G401 (cell line): ENCODE data around the gene BHLHE23. TPM values are rescaled to one million over a fixed set of nuclear protein-coding genes. Genes with fewer than 3 reads are reported as not detected.

Source experiments
- DNase-seq: peaks from one replicate; pipeline ENCODE4 v3.0.0-alpha.2; 2015; ENCODE audit warnings: low spot score
- in situ Hi-C: cut with HindIII; loops from 2 replicates; pipeline ENCODE4 v1.10.0; 2016; ENCODE audit warnings: low sequenced_read_pairs, mixed read lengths
- total RNA-seq: library from RNA; depleted of rRNA; stranded (reverse); fragments of >200 nt; shearing (Covaris generic); gene quantifications from 2 replicates; pipeline ENCODE4 v1.2.3, GENCODE V29; 2014

The BHLHE23 gene
- total RNA-seq, 1 experiment from 2014 or later: not detected

GRCh38 chr20:62997417-62998035 lies 9.2 kb downstream of the BHLHE23 start:
- in situ Hi-C loops: no loop called here
- DNase-seq: no peak

GRCh38 chr20:62996596-62996982 lies 10.2 kb downstream of the BHLHE23 start:
- DNase-seq: no peak
- in situ Hi-C loops: no loop called here

GRCh38 chr20:62995898-62996595 lies 10.7 kb downstream of the BHLHE23 start:
- in situ Hi-C loops: no loop called here
- no peak for DNase-seq

- in situ Hi-C loops: no loop called here
- no peak for DNase-seq
Measured at GRCh38 chr20:62995481-62995880, 11.3 kb downstream of the BHLHE23 start.

DNA sequence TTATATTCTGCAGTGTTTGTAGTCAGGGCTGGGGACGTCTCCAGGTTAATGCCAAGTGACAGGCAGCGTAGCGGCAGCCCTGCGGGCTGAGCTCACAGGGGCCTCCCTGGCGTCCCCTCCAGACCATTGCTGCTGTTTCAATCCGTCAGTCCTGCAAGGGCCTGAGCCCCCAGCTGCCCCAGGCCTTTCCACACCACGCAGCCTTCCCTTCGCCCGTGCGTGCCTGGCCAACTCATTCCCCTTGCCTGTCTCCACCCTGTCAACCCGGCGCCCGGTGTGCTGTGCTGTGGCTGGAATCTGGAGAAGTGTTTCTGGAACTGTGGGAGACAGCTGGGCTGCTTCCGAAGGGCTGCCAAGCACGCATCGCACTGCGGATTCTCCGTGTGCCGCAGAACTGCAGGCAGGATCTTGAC lies 11.9 kb downstream of the BHLHE23 start:
- DNase-seq: no peak
- in situ Hi-C loops: no loop called here

DNA sequence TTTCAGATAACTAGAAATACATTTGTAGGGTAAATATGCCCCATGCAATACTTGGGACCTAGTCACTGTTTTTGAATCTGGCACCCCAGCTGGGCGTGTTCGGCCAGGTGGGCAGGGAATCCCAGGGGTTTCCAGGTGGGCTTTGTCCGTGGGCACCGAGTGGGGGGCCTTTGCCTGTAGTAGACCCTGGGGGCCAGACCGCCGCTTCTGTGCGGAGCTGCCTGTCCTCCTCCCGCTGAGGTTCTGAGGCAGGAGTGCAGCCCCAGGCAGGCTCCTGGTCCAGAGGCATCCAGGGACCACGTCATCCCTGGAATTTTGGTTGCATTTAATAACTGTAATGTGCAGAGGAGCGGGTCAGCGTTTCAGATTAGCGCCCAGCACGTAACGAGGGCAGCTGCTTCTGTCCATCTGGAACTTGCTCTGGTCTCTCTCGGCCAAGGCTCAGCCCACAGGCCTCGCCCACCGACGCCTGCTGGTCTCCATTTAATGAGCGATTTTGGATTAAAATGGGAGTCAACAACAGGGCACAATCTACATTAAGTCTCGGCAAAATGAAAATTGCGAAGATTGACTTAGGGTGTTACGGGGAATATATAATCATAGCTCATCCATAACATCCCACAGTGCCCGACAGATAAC lies 12.8 kb downstream of the BHLHE23 start:
- in situ Hi-C loops: no loop called here
- DNase-seq: no peak

GRCh38 chr20:62991863-62992262 lies 14.9 kb downstream of the BHLHE23 start:
- no peak for DNase-seq
- in situ Hi-C loops: no loop called here

GRCh38 chr20:62991196-62991807 lies 15.5 kb downstream of the BHLHE23 start:
- in situ Hi-C loops: no loop called here
- no peak for DNase-seq

DNA sequence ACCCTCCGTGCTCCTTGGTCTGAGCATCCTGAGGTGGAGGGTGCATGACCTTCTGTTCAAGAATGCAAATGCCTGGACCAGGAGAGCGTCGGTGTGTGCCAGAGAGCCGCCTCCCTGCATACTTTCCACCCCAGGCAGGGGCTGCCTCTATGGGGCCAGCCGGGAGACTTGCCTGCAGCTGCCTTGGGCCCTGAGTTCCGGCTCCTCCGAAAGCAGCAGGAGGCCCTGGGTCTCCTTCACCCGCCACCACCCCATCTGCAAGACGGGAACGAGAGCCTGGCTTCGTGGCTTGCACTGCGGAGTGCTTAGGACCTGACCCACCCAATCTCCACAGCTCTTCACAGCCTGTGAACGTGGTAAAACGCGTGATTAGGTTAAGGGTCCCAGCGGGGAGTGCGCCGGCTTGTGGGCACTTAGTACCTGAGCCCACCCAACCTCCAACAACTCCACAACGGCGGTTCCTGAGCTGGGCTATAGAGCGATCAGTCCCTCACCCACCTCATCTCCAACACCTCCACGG lies 16.4 kb downstream of the BHLHE23 start:
- DNase-seq: no peak
- in situ Hi-C loops: no loop called here

GRCh38 chr20:62989201-62989601 lies 17.6 kb downstream of the BHLHE23 start:
- no peak for DNase-seq
- in situ Hi-C loops: no loop called here

DNA sequence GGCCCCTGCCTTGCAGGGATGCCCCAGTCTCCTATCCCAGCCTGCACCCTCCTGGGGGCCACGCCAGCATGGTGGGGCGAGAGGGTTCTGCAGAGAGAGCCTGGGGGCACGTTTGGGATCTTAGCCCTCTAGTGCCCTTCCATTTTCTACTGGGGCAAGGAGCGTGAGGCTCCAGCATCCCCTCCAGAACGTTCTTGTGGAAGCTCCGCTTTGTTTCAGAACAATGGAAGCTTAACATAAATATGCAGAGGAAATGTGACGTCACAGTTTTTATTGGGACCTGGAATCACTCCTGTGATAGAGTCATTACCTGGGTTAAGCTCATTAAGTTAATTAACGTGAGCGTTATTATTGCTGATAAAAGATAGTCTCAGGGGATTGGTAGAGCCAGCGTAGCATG lies 19.6 kb downstream of the BHLHE23 start:
- in situ Hi-C loops: no loop called here
- DNase-seq: no peak

DNA sequence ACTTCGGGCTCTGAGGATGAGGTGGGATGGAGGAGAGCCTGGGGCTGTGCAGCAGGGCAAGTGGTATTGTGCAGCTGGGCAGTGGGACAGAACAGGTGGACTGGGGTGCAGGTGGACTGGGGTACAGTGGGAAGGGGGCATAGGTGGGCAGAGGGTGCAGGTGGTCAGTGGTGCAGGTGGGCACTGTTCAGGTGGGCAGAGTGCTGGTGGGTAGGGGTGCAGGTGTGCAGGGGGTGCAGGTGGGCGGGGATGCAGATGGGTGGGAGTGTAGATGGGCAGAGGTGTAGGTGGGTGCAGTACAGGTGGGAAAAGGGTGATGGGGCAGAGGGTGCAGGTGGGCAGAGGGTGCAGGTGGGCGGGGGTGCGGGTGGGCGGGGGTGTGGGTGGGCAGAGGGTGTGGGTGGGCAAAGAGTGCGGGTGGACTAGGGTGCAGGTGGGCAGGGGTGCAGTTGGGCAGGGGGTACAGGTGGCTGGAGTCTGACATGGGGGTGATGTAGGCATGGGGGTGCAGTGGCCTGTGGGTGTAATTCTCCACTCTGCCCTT lies 20.4 kb downstream of the BHLHE23 start:
- in situ Hi-C loops: no loop called here
- no peak for DNase-seq

DNA sequence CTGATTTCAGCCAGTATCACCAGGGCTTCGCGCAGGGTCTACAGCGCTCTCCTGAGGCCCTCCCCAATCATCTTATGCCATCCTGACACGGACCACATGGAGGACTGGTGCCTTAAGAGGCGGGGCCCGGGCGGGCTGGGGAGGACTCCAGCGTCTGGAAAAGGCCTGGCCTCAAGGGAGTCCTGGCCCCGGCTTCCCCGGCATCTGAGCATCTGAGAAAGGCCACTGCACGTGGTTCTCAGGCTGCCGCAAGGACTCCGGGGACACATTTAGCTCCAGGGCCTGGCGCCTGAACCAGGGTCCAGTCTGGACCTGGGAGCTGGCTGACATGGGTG lies 21.4 kb downstream of the BHLHE23 start:
- in situ Hi-C loops: no loop called here
- DNase-seq: no peak

DNA sequence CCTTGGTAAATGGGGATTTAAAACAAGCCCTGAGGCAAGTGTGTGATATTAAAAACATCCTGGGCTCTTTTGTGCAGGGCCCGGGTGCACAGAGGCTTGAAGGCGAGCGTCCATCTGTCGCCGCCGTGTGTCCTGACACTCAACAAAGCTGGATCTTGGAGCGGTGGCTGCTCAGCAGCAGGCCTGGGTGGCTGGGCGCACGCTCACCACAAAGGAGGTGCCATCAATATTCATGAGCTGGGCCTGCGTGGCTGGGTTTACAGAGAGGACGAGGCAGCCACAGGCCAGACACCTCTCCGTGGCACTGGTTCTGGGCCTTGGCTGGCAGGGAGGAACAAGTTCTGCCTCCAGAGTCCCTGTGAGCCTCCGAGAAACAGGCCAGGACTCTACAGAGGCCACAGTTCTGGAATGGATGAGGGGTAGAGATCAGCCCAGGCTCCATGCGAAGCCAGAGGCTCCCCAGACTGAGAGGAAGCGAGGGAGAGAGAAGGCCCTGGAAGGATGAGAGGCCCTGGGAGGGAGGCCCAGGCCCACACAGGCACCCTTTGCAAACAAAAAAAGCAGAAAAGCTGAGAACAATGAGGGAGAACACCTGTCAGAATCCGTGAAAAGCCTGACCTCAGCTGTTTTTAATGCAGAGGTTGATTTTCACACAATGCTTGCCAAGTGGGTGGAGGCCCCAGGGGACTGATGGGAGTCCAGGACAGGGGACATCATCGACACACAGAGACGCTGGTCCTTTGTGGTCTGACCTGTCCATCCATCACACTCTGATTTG lies 21.9 kb downstream of the BHLHE23 start:
- in situ Hi-C loops: no loop called here

DNA sequence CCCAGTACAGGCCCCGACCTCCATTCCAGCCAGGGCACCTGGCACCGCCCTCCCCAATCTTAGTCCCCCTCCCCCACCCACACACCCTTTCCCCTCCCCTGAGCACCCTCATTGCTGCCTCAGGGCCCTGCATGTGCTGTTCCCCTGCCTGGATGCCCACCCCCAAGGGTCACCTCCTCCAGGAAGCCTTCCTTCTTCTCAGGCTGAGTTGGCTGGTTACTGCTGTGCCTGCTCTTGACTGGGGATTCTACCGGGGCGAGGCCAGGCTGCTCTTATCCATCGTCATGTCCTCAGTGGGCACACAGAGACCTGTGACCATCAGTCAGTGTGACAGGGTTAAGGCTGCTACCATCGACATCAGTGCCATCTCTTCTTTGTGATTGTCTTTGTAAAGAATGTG lies 23.6 kb downstream of the BHLHE23 start:
- in situ Hi-C loops: no loop called here
- no peak for DNase-seq

More for the DNA sequence above, 21.9 kb downstream of the BHLHE23 start:
- DNase-seq: peak; percentile 10

DNA sequence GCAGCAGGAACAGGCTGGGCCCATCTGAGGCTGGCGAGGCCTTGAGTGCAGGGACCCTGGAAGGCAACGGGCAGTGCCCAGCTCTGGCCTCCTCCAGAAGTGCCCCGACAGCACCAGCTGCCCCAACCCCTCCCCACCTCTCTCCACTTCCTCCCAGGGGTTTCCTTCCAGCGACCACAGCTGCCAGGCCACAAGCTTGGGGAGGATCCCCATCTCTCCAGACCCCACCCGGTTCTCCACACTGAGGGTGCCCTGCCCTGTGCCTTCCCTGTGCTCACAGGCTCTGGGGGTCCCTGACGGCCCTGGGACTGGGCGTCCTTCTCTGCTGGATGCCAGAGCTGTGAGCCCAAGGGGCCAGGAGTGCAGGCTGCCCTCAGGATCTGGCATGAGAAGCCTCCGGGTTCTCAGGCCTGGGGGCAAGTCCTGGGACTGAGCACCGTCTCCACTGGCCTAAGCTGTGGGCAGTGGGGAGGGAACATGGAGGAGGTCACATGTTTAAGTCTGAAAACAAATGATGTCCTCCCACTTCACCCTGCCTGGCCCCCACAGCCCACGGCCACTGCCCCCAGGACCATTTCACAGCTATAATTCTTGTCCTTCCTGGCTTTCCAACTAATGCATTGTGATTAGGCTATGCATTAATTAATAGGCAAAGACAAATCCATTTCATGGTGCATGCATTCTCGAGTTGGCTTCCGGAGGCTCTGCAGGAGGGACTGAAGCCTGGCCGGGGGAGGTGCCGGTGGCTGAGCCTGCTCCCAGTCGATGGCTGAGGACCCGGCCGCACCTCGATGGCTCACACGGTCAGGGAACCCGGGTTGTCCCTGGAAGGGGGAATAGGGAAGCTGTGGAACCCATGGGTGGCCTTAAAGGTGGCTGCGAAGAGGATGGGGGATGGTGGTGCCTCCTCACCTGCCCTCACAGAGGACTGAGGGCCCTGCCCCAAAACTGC lies 24.4 kb downstream of the BHLHE23 start:
- no peak for DNase-seq
- in situ Hi-C loops: no loop called here

GRCh38 chr20:62980970-62981369 lies 25.8 kb downstream of the BHLHE23 start:
- in situ Hi-C loops: no loop called here
- peak; percentile 28 for DNase-seq

- no peak for DNase-seq
- in situ Hi-C loops: no loop called here
Measured at GRCh38 chr20:62980380-62980960, 26.3 kb downstream of the BHLHE23 start.
